Stomach (tissue), 4 donors: ENCODE data around the gene SAA1.
"Not testable (repeated sequence)": the region's sequence is repeated elsewhere in the genome, so short reads cannot be mapped to it uniquely, and the experiment has no call there.

Experiments used
- CTCF ChIP-seq, 7 experiments: fragments of 450-650 bp in 4 of 7; fragments of 200-600 bp in 3 of 7; sonication (generic) in 3 of 7; IDR thresholded peaks; one replicate each; pipeline ENCODE4 v1.5.1; 2016 to 2019; ENCODE audit warnings: antibody characterized with exemption in 7 of 7, control low read depth in 2 of 7, mild to moderate bottlenecking in 1 of 7
- POLR2A ChIP-seq, 4 donors: fragments of 450-650 bp; IDR thresholded peaks; one replicate each; pipeline ENCODE4 v1.6.1; 2016; ENCODE audit warnings: antibody characterized with exemption in 4 of 4, control low read depth in 2 of 4, mild to moderate bottlenecking in 1 of 4, moderate library complexity in 1 of 4

- not testable (repeated sequence) for TF ChIP-seq CTCF, POLR2A (IDR thresholded peaks at IDR 0.05)
These were observed 1.5 kb downstream of the SAA1 start for GRCh38 chr11:18267335-18268133.
